ENCODE results near the gene ABTB2.
A peak's percentile ranks its signal among the peaks of the same experiment; 100 is the strongest.

The ABTB2 gene

DNA sequence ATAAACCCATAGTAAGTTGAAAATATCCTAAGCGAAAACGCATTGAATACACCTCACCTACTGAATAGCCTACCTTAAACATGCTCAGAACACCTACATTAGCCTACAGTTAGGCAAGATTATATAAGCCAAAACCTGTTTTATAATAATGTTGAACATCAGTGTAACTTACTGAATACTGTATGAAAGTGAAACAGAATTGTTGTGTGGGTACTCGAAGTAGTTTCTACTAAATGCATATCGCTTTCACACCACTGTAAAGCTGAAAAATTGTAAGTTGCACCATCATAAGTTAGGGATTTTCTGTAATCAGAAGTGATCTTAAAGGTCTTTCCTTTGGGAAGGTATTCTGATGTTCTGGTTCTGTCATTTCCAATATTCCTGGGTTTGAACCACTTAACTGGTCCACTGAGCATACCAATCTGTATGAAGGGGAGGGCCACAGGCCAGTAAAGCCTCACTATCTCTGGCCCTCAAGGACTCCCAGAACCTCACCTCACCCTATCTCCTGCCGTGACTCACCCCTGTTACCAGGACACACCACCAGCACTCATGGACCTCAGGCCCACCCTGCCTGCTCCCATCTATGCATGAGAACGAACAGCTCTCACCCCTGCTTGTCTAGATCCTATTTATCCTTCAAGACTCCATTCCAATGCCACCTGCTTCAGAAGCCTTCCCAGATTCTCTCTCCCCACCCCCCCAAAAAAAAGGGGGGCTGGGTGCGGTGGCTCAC lies 182.4 kb downstream of the ABTB2 start:
- FAIRE-seq (no peak), DNase-seq (ENCODE audit: low spot score) (no peak)

DNA sequence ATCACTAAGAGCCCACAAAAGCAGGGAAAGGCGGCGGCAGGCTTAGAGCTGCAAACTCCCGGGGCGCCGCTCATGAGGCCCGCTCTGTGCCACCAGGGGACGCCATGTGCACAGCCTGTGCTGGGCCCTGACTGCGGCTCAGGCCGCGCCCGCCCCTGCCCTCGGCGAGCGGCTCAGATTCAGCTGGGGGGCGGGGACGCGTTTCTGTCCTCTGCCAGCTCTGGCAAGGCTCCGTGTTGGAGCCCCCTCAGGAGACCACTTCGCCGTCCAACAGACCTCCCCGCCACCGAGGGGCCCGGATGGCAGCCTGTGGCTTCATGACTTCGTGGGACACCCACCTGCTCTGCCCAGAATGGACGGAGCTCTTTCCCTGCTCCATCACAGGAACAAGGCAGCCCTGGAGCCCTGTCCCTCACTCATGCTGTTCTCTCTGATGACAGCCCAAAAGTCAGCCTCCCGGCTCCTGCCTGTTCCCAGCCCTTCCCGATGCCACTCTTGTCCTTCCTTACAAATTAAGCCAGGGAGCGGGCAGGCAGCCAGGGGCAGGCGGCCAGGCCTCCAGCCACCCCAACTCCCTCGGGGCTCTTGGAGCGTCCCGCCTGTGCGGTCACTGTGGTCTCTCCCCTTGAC lies 183.3 kb downstream of the ABTB2 start:
- no peak for FAIRE-seq

DNA sequence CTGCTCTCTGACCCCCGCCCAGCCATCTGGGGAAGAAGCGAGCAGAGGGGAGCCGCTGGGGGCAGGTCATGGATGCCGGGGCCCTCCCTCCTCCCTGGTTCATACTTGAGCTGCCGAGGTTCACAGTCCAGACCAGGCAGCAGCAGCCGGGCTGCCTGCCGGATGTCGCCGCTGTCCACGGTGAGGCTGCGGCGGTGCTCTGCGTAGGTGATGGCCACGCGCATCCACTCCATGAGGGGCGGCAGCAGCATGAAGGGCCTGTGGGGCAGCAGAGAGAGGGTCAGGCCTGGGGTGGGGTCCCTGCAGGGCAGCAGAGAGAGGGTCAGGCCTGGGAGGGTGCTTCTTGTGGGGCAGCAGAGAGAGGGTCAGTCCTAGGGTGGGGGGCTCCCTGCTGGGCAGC lies 184.8 kb downstream of the ABTB2 start:
- DNase-seq (ENCODE audit: low spot score), result no peak

More for the DNA sequence above, 183.3 kb downstream of the ABTB2 start:
- DNase-seq (ENCODE audit: low spot score), result peak; percentile 35

DNA sequence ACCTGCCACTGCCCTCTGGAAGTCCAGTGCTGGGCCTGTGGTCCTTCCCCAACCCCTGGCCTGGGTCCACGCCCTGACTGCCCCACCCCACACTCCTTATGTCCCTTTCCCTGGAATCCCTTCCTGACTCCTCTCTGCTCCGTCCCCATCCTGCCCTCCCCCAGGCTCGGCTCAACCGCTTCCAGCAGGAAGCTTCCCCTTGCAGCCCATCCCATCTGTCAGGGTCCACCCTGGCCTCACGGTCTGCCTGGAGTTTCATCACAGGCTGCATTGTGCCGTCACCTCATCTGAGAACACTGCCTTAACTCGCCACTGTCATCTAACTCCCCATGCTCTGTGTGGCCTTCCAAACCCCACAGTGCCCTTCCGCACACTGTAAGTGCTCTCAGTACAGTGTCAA lies 188.1 kb downstream of the ABTB2 start:
- DNase-seq (ENCODE audit: low spot score) (no peak), FAIRE-seq (no peak)

More for the DNA sequence above, 184.8 kb downstream of the ABTB2 start:
- FAIRE-seq, result no peak

DNA sequence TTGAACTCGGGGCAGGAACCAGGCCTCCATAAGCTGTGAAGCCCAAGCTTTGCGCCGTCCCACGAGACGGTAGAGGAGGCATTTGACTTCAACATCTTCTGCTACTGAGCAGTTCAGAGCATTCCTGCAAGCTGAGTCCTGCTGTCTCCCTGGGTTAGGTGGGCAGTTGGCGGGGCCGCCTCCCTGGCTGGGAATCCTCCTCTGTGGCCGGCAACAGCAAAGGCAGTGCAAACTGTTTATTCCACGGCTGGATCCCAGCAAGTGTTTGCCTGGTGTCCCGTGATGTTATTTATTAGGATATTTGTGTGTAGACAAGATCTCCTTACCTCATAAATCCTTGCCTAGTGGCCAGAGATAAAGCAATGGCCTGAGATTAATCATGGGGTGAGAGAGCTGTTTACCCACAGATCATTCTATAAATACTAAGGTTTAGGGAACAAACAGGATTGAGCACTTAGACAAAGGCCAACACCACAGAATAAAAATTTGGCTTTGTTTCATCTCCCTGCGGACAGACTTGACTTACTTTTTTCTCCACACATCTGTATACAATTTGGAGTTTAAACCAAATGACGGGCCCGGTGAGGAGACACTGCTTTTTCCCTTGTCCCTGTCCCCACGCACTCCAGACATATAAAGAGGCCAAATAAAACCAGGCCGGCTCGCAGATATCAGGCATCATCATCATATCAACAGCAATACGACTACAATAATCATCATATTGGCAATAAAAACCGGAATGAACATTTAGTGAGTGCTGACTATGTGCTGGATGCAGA lies 189.0 kb downstream of the ABTB2 start:
- DNase-seq (ENCODE audit: low spot score) (no peak), FAIRE-seq (no peak)

DNA sequence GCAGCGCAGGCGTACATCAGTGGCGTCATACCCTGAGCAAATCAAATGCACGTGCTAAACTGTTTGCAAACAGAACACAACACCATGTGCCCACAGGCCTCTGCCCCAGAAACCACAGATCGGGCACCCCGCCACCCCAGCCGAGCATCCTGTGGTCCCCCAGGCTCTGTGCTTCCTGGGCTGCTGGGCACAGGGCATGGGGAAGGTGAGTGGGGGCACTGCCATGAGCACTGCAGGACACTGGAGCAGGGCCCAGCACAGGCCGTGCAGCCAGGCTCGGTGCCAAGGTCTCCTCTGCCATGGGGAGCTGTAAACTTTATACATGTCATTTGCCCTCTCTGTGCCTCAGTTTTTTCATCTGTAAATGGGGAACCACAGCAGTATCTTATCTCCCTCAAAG lies 189.8 kb downstream of the ABTB2 start:
- no peak for DNase-seq (ENCODE audit: low spot score)
- FAIRE-seq, result no peak

DNA sequence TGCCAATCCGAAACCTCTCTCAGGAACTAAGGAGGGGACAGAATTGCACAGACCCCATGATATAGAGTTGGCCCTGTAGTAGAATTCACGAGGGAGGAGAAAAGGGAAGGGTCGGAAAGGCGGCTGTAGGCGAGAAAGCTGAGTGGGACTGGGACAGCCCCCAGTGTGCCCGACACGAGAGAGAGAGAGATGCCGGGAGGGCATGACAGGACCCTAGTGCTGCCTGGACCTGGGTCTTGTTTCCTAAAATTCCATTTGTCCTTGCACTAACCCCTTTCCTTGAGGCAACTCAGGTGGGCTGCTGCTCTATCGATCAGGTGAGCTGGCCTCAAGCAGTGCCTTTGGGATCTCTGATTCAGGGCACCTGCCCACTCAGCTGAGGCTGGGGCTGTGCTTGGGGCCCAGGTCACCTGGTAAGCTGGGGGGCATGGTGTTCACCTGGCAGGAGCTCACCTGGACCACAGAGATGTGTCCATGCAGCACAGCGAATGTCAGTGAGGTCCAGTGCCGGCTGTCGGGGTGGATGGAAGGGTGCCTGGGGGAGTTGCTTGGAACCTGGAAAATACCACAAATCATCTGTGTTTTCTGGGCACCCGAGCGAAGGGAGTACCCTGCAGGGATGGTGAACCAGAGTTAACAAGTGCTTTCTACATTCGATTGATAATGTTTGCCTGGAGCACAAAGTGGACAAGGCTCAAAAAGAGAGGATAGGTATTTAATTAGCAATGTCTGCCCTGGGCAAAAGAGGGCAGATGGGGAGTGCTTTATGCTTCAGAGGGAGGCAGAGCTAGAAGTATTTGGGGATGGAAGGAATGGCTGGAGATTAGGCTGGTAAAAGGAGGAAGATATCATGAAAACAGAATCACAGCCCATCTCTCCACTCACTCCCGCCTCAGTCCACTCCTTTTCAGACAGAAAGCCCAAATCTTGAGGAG lies 190.7 kb downstream of the ABTB2 start:
- no peak for DNase-seq (ENCODE audit: low spot score)
- no peak for FAIRE-seq

DNA sequence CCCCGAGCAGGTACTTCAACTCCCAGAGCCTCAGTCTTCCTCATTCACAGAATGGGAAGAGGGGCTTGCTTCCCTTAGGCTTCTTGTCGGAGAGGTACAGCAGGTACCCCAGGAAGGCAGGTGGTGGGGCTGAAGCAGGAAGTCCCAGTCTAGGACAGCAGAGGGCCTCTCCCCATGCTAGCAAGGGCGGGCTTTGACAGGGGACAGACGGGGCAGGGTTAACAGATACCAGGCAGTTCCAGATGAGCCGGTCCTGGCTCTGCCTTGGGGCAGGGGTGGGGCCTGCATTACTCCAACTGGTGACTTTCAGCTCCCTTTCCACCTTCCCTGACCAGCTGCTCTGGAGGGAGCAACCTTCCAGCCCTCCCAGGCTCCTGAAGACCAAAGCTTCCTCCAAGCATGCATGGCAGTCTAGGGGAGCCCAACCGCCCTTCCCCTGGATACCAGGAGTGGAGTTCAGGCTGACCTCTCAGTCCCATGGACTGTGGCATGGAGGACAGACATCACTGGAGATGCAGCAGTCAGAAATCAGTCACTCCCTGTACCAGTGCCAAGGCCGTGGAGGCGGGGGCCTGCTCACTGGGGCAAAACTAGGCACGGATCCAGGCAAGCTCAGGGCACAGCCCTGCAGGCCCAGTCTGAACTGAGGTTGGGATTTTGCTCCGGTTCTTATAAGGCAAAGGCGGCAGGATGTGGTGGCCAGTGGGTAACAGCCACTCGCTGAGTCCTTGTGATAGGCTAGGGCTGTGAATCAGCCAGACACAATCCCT lies 191.8 kb downstream of the ABTB2 start:
- no peak for FAIRE-seq
- peak; percentile 64 for DNase-seq (ENCODE audit: low spot score)

DNA sequence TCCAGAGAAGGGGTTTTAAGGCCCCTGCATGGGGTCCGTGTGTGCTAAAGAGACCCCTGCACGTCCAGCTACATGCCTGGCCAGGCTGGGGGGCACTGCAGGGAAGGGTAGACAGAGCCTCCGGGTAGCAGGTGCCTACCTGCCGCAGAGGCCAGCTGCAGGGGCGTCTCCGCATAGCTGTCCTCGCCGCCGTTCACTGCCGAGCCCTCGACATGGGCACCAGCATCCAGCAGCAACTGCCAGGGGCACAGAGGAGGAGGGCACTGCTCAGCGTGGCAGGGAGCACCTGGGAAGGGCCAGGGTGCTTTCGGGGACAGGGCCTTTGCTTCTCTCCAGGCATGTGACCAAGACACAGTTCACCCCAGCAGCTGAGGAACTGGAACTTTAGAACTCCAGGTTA lies 192.7 kb downstream of the ABTB2 start:
- no peak for FAIRE-seq
- DNase-seq (ENCODE audit: low spot score), result no peak

DNA sequence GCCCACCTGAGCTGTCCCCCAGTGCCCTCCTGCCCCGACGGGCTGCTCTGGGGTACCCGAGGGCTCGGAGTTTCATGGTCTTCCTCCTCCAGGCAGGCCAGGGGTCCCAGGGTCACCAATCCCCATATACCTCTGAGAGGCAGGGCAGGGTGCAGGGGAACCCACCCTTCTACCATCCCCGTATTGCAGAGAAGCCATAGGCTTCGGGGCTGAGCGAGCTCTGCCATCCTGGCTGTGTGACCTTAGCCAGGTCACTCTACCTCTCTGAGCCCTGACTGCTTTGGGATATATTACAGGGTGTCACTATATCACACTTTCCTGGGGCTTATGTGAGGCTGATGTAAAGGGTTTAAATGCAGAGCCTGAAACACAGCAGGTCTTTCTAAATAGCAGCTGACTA lies 195.0 kb downstream of the ABTB2 start:
- DNase-seq (ENCODE audit: low spot score) (no peak), FAIRE-seq (no peak)

DNA sequence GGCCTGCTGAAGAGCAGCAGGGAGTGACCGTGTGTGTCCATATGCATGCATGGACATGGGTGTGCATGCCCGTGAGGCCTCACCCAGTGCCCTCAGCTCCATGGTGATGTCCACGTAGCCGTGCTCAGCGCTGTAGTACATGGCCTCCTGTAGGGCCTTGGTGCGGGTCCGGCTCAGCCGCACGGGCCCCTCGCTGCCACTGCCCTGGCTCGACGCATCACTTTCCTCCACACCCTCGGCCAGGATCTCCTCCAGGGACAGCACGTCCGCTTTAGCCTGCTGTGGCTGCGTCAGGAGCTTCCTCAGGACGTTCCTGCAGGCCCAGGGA lies 195.4 kb downstream of the ABTB2 start:
- DNase-seq (ENCODE audit: low spot score) (no peak), FAIRE-seq (no peak)

DNA sequence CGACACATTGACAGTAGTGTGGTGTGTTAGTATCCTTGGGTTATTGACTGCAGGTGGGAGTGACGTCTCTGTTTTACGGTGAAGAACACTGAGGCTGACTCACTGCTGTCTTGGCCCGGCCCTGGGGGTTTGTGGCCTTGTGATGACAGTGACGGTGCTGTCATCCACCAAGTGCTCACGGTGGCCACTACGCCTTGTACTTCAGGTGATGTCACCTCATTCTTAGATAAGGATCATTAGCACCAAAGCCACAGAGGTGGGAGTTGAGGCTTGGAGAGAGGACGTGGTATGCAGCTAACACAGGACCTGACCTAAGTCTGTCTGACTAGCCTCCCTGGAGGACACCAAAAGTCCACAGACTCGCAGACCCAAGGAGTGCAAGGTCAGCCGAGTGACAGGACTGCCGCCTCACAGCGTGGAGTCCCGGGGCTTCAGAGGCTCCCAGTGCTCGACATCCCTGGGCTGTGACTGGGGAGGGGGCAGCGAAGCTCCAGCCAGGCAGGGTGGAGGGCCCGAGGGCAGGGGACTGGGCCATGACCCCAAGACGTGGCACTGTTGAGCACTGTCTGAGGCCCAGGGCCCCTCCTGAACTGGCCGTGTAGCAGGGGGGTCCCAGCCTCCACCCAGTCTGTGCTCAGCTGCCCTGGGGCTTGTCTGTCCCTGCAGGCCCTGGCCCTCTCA lies 195.9 kb downstream of the ABTB2 start:
- FAIRE-seq (peak; percentile 92), DNase-seq (ENCODE audit: low spot score) (peak; percentile 98)

DNA sequence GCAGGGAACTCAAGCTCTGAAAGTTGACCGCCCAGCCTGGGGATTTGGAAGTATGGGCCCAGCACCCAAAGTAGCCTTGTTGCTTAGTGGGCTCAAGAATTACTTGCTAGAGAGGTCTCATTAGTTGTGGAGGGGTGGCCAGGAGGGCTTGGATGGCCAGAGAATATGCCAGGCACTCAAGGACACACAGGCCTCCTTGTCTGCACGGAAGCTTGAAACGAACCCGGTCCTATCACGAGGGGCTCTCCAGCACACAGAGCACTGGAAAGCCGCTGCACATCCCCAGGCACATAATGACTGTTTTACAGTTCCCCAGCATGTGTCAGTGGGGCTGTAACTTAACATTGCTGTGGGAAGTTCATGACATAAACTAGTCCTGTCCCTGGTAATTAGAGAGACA lies 196.4 kb downstream of the ABTB2 start:
- DNase-seq (ENCODE audit: low spot score) (no peak), FAIRE-seq (no peak)

DNA sequence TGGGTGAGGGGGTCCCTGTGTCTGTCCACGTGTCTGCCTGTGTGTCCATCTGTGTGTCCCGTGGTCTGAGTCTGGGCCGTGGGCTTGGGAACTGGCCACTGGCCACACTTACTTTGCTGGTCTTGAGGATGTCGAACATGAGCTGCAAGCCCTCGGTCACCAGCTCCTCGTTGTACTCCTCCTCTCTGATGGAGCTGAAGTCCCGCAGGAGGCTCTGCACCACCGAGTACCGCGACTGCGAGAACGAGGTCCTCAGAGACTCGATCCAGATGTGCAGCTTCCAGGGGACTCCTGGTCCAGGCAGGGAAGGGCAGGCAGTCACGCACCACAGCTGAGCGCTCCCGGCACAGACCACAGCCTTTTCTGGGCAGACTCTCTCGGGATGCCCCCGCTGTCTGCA lies 197.0 kb downstream of the ABTB2 start:
- DNase-seq (ENCODE audit: low spot score) (no peak), FAIRE-seq (no peak)

DNA sequence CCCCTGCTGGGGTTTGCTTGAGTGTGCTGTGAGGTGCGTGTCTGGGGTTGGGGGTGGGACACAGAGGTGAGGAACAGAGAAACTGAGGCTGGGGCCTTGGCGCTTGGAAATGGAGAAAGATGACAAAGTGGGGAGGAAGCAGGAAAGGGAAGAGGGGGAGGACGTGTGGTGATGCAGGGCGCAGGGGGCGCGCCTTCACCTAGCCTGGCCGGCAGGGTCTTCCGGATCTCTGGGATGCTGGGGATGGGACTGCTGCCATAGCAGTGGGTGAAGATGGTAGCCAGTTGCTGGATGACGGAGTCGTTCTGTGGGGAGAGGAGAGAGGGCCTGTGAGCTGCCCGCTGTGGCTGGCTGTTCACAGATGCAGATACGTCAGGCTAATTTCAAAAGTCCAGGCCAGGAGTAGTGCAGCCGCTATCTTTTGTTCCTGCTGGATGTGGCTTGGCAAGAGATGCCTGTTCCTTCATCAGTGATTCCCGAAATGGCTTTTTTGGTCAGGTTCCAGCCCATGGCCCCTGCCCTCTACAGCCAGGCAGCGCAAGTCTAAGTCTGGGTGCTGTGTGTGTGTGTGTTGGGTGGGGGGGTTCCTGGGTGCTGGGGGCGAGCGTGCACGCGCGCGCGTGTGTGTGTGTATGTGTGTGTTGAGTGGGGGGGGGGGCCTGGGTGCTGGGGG lies 197.6 kb downstream of the ABTB2 start:
- no peak for FAIRE-seq
- DNase-seq (ENCODE audit: low spot score), result no peak

DNA sequence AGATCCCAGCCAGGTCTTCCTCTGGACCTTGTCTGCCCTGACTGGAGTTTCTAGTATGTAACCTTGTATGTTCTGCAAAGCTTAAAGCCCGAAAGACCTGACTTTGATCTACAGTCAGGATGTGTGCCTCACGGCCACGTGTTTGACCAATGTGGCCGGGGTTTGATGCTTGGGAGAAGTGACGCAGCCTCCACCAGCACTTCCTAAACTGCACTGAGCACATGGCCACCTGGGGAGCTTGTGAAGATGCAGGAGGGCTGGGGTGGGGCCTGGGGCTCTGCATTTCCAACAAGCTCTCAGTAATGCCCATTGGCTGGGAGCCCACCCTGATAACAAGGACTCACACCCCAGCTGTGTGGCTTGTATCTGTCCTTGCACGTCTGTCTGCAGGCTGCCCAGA lies 199.1 kb downstream of the ABTB2 start:
- no peak for FAIRE-seq
- DNase-seq (ENCODE audit: low spot score), result no peak

DNA sequence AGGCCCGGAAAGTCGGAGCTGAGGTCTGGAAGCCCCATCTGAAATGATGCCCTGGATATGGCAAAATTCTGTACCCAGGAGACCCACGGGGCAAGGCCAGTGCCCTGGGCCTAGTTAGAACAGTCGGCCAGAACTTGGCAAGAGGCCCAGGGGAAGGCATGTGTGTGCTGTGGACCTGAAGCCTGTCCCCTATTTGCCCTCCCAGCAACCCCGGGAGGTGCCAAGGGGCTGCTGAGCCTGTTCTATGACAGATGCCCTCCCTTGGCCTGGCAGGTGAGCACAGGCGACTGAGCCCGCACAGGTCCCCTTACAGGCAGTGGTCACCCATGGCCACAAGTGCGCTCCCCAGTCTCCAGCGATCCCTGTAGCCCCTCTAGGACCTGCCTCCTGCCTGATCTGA lies 200.6 kb downstream of the ABTB2 start:
- FAIRE-seq (no peak), DNase-seq (ENCODE audit: low spot score) (no peak)

DNA sequence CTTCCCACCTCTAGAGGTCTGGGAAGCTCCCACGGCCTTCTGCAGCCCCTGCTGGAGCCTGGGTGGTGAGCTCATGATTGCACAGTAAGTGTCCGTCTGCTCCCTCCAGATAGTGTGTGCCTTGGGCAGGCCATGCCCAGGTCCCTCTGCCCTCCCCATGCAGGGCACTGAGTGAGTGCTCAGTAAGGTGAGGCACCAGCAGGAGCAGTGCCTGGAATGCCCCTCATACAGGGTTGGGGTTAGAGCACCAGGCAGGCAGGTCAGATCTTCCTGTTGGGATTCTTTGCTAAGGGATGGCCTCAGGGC lies 202.1 kb downstream of the ABTB2 start:
- FAIRE-seq (no peak), DNase-seq (ENCODE audit: low spot score) (no peak)

DNA sequence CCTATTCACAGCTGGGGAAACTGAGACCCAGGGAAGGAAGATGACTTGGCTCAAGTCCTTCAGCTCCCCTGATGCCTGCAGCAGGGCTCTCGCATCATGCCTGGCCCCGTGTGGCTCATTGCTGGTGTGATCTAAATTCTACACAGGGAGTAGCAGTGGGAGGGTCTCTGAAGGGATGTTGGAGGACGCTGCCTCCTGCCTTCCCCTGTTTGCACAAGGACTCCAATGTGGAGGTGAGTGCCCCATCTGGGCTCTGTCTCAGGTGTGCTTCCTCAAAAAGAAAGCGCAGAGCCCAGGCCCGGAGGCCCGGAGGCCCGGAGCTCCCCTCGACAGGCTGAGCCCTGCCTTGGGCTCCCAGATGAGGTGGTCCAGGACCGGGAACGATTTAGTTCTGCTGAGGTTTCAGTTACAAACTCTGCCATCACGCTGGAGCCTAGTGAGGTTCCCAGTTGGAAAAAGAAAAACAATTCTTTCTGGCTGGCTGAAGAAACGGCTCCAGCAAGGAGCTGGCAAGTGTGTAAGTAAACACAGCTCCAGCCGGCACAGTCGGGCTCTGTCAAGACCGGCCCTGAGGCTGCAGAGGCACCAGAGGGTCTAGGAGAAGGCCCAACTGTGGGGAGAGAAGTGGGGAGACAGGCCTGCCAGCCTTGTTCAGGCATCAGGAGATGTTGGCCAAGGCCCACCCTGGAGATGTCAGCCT lies 202.6 kb downstream of the ABTB2 start:
- DNase-seq (ENCODE audit: low spot score) (no peak), FAIRE-seq (no peak)
